Thyroid gland (tissue), 4 donors: ENCODE data around the gene PFN4.

ENCODE experiments used
- POLR2A ChIP-seq, 2 donors: fragments of 450-650 bp; IDR thresholded peaks; one replicate each; pipeline ENCODE4 v1.6.1; 2017; ENCODE audit warnings: antibody characterized with exemption in 2 of 2, mild to moderate bottlenecking in 2 of 2, moderate library complexity in 1 of 2
- TF ChIP-seq, protein P1 (sequence below), 6 experiments: fragments of 200-600 bp in 3 of 6; fragments of 450-650 bp in 3 of 6; sonication (generic) in 3 of 6; IDR thresholded peaks; one replicate each; pipeline ENCODE4 v1.5.1; 2016 to 2019; ENCODE audit warnings: antibody characterized with exemption in 6 of 6, mild to moderate bottlenecking in 2 of 6, inconsistent platforms in 1 of 6, moderate library complexity in 1 of 6

DNA sequence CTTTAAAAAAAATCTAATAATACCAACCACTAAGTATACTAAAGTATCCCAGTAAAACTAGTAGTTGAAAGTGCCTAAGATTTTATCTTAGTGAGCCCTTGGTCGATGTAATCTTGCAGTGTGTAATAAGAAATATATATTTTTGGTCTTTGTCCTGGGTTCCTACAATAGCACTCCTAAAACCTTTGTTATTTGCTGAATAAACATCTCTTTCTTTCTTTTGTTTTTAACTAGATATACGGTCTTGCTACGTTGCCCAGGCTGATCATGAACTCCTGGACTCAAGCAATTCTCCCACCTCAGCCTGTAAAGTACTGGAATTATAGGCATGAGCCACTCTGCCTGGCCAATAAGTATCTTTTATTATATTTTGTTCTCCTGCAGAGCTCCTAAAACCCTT, 36.1 kb downstream of the PFN4 start:
- TF ChIP-seq, protein P1, sequence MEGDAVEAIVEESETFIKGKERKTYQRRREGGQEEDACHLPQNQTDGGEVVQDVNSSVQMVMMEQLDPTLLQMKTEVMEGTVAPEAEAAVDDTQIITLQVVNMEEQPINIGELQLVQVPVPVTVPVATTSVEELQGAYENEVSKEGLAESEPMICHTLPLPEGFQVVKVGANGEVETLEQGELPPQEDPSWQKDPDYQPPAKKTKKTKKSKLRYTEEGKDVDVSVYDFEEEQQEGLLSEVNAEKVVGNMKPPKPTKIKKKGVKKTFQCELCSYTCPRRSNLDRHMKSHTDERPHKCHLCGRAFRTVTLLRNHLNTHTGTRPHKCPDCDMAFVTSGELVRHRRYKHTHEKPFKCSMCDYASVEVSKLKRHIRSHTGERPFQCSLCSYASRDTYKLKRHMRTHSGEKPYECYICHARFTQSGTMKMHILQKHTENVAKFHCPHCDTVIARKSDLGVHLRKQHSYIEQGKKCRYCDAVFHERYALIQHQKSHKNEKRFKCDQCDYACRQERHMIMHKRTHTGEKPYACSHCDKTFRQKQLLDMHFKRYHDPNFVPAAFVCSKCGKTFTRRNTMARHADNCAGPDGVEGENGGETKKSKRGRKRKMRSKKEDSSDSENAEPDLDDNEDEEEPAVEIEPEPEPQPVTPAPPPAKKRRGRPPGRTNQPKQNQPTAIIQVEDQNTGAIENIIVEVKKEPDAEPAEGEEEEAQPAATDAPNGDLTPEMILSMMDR (IDR thresholded peaks at IDR 0.05), result no peak
- TF ChIP-seq POLR2A (IDR thresholded peaks at IDR 0.05), result no peak
